K562 treated with DMSO at 1 percent for 12 hours (cell line): Measurements from ENCODE around the gene FGFRL1. TPM values are rescaled to one million over a fixed set of nuclear protein-coding genes. Genes with fewer than 3 reads are reported as not detected.

ENCODE experiments used
- total RNA-seq: library from RNA; unstranded; fragments of 300-600 nt; gene quantifications from 2 replicates; pipeline ENCODE4 v1.2.3, GENCODE V29; 2022; ENCODE audit not compliant: insufficient read depth

Gene FGFRL1
- total RNA-seq: 16.6 and 31.0 TPM in 2 replicates

GRCh38 chr4:1011022-1011665, at the start of gene FGFRL1:
FGFRL1 (plus strand) TSS chr4:1011626; CDS start chr4:1012486, 860 bp downstream.

GRCh38 chr4:973431-974397, 37.7 kb upstream of the FGFRL1 start, which contains the start of gene DGKQ:
DGKQ (minus strand) TSS chr4:973569; CDS start chr4:973482, 87 bp downstream.

GRCh38 chr4:986879-987623, 24.4 kb upstream of the FGFRL1 start, which contains the start of gene IDUA:
IDUA (plus strand) TSS chr4:987044; CDS start chr4:987085, 41 bp downstream.

GRCh38 chr4:993111-994029, 18.1 kb upstream of the FGFRL1 start, which contains the start of gene SLC26A1:
SLC26A1 (minus strand) TSS chr4:993404; CDS start chr4:991703, 1,701 bp downstream.

Other genes starting within 250 kb of the FGFRL1 start
- gene CPLX1, start 185.5 kb upstream of the FGFRL1 start, total RNA-seq: not detected in 2 replicates
- gene GAK, start 79.3 kb upstream of the FGFRL1 start, total RNA-seq: 99.7 and 106 TPM in 2 replicates
- gene TMEM175, start 79.2 kb upstream of the FGFRL1 start, total RNA-seq: 31.2 and 48.5 TPM in 2 replicates
- 19.5 and 33.3 TPM in 2 replicates for gene DGKQ, start 38.1 kb upstream of the FGFRL1 start, total RNA-seq
- 11.7 and 15.3 TPM in 2 replicates for gene IDUA, start 24.6 kb upstream of the FGFRL1 start, total RNA-seq
- gene SLC26A1, start 18.2 kb upstream of the FGFRL1 start, total RNA-seq: 1.7 and 3.3 TPM in 2 replicates
- gene RNF212, start 101.9 kb downstream of the FGFRL1 start, total RNA-seq: not detected in 2 replicates
- 2.7 TPM in 1 of 2 replicates, not detected in the other for gene SPON2, start 161.0 kb downstream of the FGFRL1 start, total RNA-seq
- gene CTBP1, start 237.5 kb downstream of the FGFRL1 start, total RNA-seq: 87.6 and 106 TPM in 2 replicates